ENCODE data around the gene TMEM45B.
"Not testable (repeated sequence)": the region's sequence is repeated elsewhere in the genome, so short reads cannot be mapped to it uniquely, and the experiment has no call there.

Gene TMEM45B

GRCh38 chr11:129852125-129852740 is 36.6 kb downstream of the TMEM45B start:
- no peak for DNase-seq (ENCODE audit: low read depth, low spot score)

GRCh38 chr11:129853518-129854231 is 38.0 kb downstream of the TMEM45B start:
- DNase-seq (ENCODE audit: low read depth, low spot score) = no peak

- DNase-seq (ENCODE audit: low read depth, low spot score) = no peak
Measured at GRCh38 chr11:129854232-129854805, 38.7 kb downstream of the TMEM45B start.

GRCh38 chr11:129855086-129855485 is 39.4 kb downstream of the TMEM45B start:
- no peak for DNase-seq (ENCODE audit: low read depth, low spot score)

- no peak for DNase-seq (ENCODE audit: low read depth, low spot score)
Measured at GRCh38 chr11:129856036-129856435, 40.4 kb downstream of the TMEM45B start.

GRCh38 chr11:129861702-129862522 is 46.3 kb downstream of the TMEM45B start:
- peak; percentile 40 for DNase-seq (ENCODE audit: low read depth, low spot score)

- DNase-seq (ENCODE audit: low read depth, low spot score) = no peak
Measured at GRCh38 chr11:129864811-129865210, 49.2 kb downstream of the TMEM45B start.

- no peak for DNase-seq (ENCODE audit: low read depth, low spot score)
Measured at GRCh38 chr11:129865701-129866100, 50.1 kb downstream of the TMEM45B start.

- no peak for DNase-seq (ENCODE audit: low read depth, low spot score)
Measured at GRCh38 chr11:129866311-129866710, 50.7 kb downstream of the TMEM45B start.

- not testable (repeated sequence) for DNase-seq (ENCODE audit: low read depth, low spot score)
Measured at GRCh38 chr11:129868626-129869025, 53.0 kb downstream of the TMEM45B start.

- no peak for DNase-seq (ENCODE audit: low read depth, low spot score)
Measured at GRCh38 chr11:129871914-129872313, 56.3 kb downstream of the TMEM45B start.

- DNase-seq (ENCODE audit: low read depth, low spot score) = no peak
Measured at GRCh38 chr11:129880311-129880710, 64.7 kb downstream of the TMEM45B start.

GRCh38 chr11:129881570-129882170 is 66.0 kb downstream of the TMEM45B start:
- no peak for DNase-seq (ENCODE audit: low read depth, low spot score)

- DNase-seq (ENCODE audit: low read depth, low spot score) = no peak
Measured at GRCh38 chr11:129884581-129884980, 68.9 kb downstream of the TMEM45B start.

- no peak for DNase-seq (ENCODE audit: low read depth, low spot score)
Measured at GRCh38 chr11:129885381-129885780, 69.7 kb downstream of the TMEM45B start.

- no peak for DNase-seq (ENCODE audit: low read depth, low spot score)
Measured at GRCh38 chr11:129888451-129888850, 72.8 kb downstream of the TMEM45B start.

- DNase-seq (ENCODE audit: low read depth, low spot score) = no peak
Measured at GRCh38 chr11:129894278-129895125, 78.9 kb downstream of the TMEM45B start.

GRCh38 chr11:129895126-129896041 is 79.7 kb downstream of the TMEM45B start, which contains the start of gene NFRKB:
TSS of gene NFRKB (minus strand) at chr11:129895578. CDS start at chr11:129892849, 2,729 bp downstream.
- DNase-seq (ENCODE audit: low read depth, low spot score) = peak; percentile 56

GRCh38 chr11:129896062-129896461 is 80.4 kb downstream of the TMEM45B start:
- DNase-seq (ENCODE audit: low read depth, low spot score) = no peak

- no peak for DNase-seq (ENCODE audit: low read depth, low spot score)
Measured at GRCh38 chr11:129905402-129905801, 89.8 kb downstream of the TMEM45B start.
